Activated CD4-positive, alpha-beta T cell treated with anti-CD3 and anti-CD28 coated beads, Interleukin-10, Interleukin-2, amounts not matched to agents 100 ng/mL and 50 ng/mL, durations not matched to agents 16 hours and 8 hours (primary cell): ENCODE results near the gene CACNA1C.
"Not testable (repeated sequence)": the region's sequence is repeated elsewhere in the genome, so short reads cannot be mapped to it uniquely, and the experiment has no call there.

Experiments used
- DNase-seq: peaks from one replicate; pipeline ENCODE4 v3.0.0-alpha.2; 2020

CACNA1C gene

GRCh38 chr12:2113119-2113912, 60.5 kb downstream of the CACNA1C start:
- no peak for DNase-seq

GRCh38 chr12:2114071-2114470, 61.3 kb downstream of the CACNA1C start:
- no peak for DNase-seq

- DNase-seq: no peak
Measured at GRCh38 chr12:2115101-2115845, 62.5 kb downstream of the CACNA1C start.

GRCh38 chr12:2117541-2117940, 64.8 kb downstream of the CACNA1C start:
- no peak for DNase-seq

GRCh38 chr12:2118061-2118460, 65.3 kb downstream of the CACNA1C start:
- DNase-seq: no peak

GRCh38 chr12:2118481-2119255, 65.9 kb downstream of the CACNA1C start:
- DNase-seq: no peak

GRCh38 chr12:2119266-2119665, 66.5 kb downstream of the CACNA1C start:
- no peak for DNase-seq

GRCh38 chr12:2120982-2121758, 68.4 kb downstream of the CACNA1C start:
- no peak for DNase-seq

- DNase-seq: no peak
Measured at GRCh38 chr12:2124466-2125023, 71.8 kb downstream of the CACNA1C start.

GRCh38 chr12:2125651-2126522, 73.1 kb downstream of the CACNA1C start:
- no peak for DNase-seq

GRCh38 chr12:2126676-2127406, 74.1 kb downstream of the CACNA1C start:
- DNase-seq: no peak

GRCh38 chr12:2129076-2129475, 76.3 kb downstream of the CACNA1C start:
- no peak for DNase-seq

- not testable (repeated sequence) for DNase-seq
Measured at GRCh38 chr12:2135661-2136418, 83.1 kb downstream of the CACNA1C start.

GRCh38 chr12:2136901-2137300, 84.1 kb downstream of the CACNA1C start:
- DNase-seq: no peak

GRCh38 chr12:2137711-2138110, 84.9 kb downstream of the CACNA1C start:
- DNase-seq: no peak

GRCh38 chr12:2138294-2138693, 85.5 kb downstream of the CACNA1C start:
- no peak for DNase-seq

- no peak for DNase-seq
Measured at GRCh38 chr12:2138871-2139308, 86.1 kb downstream of the CACNA1C start.

- DNase-seq: no peak
Measured at GRCh38 chr12:2139651-2140050, 86.9 kb downstream of the CACNA1C start.

GRCh38 chr12:2140858-2141519, 88.2 kb downstream of the CACNA1C start:
- no peak for DNase-seq
